ENCODE results near the gene BFSP2.

DNA sequence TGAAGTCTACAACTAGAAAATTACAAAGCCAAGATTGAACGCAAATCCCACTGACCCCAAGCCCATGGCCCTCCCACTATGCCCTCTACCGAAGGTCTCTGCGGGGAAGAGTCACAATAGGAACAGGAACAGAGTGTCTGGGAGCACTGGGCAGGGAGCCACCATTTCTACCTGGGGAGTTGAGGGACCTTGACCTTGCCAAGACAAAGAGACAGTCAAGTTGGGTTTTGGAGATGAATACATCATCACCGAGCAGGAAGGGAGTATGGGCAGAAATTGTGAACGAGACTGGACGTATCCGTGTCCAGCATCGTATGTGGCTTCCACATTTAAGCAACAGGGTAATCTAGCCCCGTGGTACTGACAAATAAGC lies 30.8 kb upstream of the BFSP2 start:
- TF ChIP-seq TAF1 (IDR thresholded peaks at IDR 0.05; ENCODE audit: low read depth, low read length) (no peak), POLR2AphosphoS5 (IDR thresholded peaks at IDR 0.05; ENCODE audit: low read depth, low read length) (no peak)
